Urinary bladder (tissue), 4 donors: ENCODE data around the gene ATP8B3. TPM values are rescaled to one million over a fixed set of nuclear protein-coding genes. Genes with fewer than 3 reads are reported as not detected.
"Not testable (repeated sequence)": the region's sequence is repeated elsewhere in the genome, so short reads cannot be mapped to it uniquely, and the experiment has no call there.

Source experiments
- DNase-seq: peaks from one replicate; pipeline ENCODE4 v3.0.0-alpha.2; 2015; ENCODE audit errors: extremely low spot score
- H3K27ac ChIP-seq: one replicate; pipeline ENCODE4 v1.5.1; 2013; ENCODE audit warnings: low read depth, mild to moderate bottlenecking, moderate library complexity
- H3K36me3 ChIP-seq: one replicate; pipeline ENCODE4 v1.6.1; 2013; ENCODE audit warnings: mild to moderate bottlenecking, moderate library complexity; ENCODE audit not compliant: insufficient read depth
- H3K4me1 ChIP-seq: one replicate; pipeline ENCODE4 v1.6.1; 2013; ENCODE audit warnings: mild to moderate bottlenecking, moderate library complexity; ENCODE audit not compliant: insufficient read depth
- H3K4me3 ChIP-seq: one replicate; pipeline ENCODE4 v1.5.1; 2013; ENCODE audit warnings: low read depth, low read length
- WGBS: extraction: QIAGEN DNeasy Blood & Tissue Kit; methylation state at CpG from one replicate; pipeline ENCODE4 v1.1.7; 2013; 5-methylcytosine and 5-hydroxymethylcytosine counted together
- polyA plus RNA-seq: library from polyadenylated mRNA; stranded (reverse); fragments of 200-250 nt; gene quantifications from one replicate; pipeline ENCODE4 v1.2.3, GENCODE V29; 2013
- total RNA-seq: library from RNA; depleted of rRNA; stranded (reverse); fragments of >200 nt; gene quantifications from one replicate; pipeline ENCODE4 v1.2.3, GENCODE V29; 2014
- donor health status: healthy with polysubstance abuse.
- donor health status: healthy.

ATP8B3 gene
- total and polyA plus RNA-seq, 2 donors = 1.4 to 1.6 TPM

- no peak for DNase-seq
- Histone ChIP-seq H3K36me3 (no peaks in the 10 kb centered on the region), H3K4me1 (no peaks in the 10 kb centered on the region), H3K4me3 (no peak overlapping the region), H3K27ac (no peak overlapping the region)
- WGBS = 83% methylated on average over 36 of the region's 36 CpGs
Observed at GRCh38 chr19:1799695-1800342, 12.3 kb downstream of the ATP8B3 start.

GRCh38 chr19:1797313-1797712, 14.8 kb downstream of the ATP8B3 start:
- not testable (repeated sequence) for H3K36me3 ChIP-seq, H3K27ac ChIP-seq, H3K4me3 ChIP-seq, DNase-seq, H3K4me1 ChIP-seq
- WGBS = 94% methylated on average over 7 of the region's 7 CpGs

DNA sequence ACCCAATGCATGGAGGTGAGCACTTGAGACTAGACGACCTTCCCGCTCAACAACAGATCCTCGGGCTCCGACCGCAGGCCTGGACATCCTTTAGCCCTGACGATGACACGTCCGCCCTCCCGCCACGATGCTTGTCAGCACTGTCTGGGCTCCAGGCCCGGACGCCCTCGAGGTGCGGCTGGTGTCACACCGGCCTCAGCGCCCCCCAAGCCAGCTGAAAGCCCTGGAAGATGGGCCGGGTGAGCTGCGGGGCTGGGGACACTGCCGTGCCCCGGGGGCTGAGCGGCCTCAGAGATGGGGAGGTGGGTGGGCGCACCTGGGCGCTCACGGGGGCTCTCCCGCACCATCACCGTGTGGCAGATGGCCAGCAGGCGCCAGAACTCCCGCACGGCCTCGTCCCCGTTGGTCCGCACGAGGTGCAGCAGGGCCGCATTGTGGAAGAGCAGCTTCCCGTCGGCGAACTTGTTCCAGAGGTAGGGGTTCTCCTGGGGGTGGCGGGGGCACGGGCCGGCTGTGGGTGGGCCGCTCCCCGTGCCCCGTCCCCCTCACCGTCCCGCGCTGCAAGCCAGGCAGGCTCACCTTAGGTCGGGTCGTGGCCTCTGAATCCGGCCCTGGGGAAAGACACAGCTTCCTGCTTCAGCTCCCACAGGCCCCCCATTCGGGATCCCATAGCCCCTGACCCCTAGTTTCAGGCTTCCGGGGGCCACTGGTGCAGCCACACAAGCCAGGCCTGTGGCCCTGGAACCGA, 15.5 kb downstream of the ATP8B3 start:
- Histone ChIP-seq H3K27ac (no peak overlapping the region), H3K4me3 (no peak overlapping the region), H3K4me1 (no peaks in the 10 kb centered on the region), H3K36me3 (no peaks in the 10 kb centered on the region)
- 69% methylated on average over 52 of the region's 52 CpGs for WGBS
- no peak for DNase-seq

DNA sequence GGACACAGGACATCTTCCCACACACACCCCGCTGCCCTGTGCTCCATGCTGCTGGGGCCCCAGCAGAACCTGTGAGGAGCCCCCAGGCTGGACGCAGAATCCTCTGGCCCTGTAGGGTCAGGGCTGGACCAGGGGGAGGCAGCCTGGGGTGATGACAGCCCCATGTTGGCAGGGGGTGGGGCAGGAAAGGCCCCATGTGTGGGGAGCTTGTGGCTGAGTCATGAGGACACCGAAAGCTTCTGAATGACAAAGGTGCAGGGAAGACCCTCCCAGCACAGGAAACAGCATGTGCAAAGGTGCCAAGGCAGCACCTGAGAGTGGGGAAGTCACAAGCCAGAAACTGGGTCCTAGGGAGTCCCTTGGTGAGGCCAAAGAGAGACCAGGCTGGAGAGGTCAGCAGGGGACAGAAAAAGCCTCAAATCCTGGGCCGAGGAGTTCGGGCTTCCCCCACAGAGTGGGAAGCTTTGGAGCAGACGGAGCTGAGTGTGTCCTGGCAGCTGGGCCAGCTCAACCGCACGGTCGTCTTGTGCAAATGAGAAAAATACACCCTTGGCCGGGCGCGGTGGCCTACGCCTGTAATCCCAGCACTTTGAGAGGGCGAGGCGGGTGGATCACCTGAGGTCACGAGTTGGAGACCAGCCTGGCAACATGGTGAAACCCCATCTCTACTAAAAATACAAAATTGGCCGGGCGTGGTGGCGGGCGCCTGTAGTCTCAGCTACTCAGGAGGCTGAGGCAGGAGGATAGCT, 17.5 kb downstream of the ATP8B3 start:
- H3K36me3 ChIP-seq = no peaks in the 10 kb centered on the region
- 72% methylated on average over 20 of the region's 20 CpGs for WGBS
- no peaks in the 10 kb centered on the region for H3K4me1 ChIP-seq
- no peak overlapping the region for H3K4me3 ChIP-seq
- no peak for DNase-seq
- no peak overlapping the region for H3K27ac ChIP-seq

DNA sequence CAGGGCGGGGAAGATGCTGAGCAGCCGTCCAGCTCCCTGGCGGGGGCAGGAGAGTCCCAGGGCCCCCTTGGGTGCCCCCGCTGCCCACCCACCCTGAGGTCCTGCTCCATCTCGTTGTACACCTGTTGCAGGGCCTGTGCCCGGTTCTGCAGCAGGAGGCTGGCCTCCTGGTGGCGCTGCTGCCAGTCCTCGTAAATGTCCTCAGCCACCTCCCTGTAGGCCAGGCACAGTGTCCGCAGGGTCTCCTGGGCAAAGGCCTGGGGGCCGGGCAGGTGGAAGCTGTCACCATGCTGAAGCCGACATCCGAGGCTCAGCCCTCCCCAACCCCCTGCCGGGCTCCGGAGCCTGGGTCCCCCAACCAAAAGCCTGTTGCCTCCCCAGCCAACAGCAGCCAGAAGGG, 20.2 kb downstream of the ATP8B3 start:
- WGBS = 73% methylated on average over 14 of the region's 14 CpGs
- DNase-seq = no peak

GRCh38 chr19:1790054-1790792, 21.9 kb downstream of the ATP8B3 start:
- Histone ChIP-seq H3K4me1 (no peaks in the 10 kb centered on the region), H3K36me3 (no peaks in the 10 kb centered on the region), H3K4me3 (no peak overlapping the region), H3K27ac (no peak overlapping the region)
- WGBS = 33% methylated on average over 7 of the region's 7 CpGs
- no peak for DNase-seq

More for the DNA sequence above, 20.2 kb downstream of the ATP8B3 start:
- no peaks in the 10 kb centered on the region for H3K36me3 ChIP-seq
- H3K4me1 ChIP-seq = no peaks in the 10 kb centered on the region
- H3K27ac ChIP-seq = no peak overlapping the region
- no peak overlapping the region for H3K4me3 ChIP-seq

GRCh38 chr19:1789261-1790041, 22.6 kb downstream of the ATP8B3 start:
- Histone ChIP-seq H3K36me3 (no peaks in the 10 kb centered on the region), H3K27ac (no peak overlapping the region), H3K4me1 (no peaks in the 10 kb centered on the region), H3K4me3 (no peak overlapping the region)
- DNase-seq = no peak
- 13% methylated on average over 59 of the region's 59 CpGs for WGBS

GRCh38 chr19:1787116-1787515, 25.0 kb downstream of the ATP8B3 start:
- WGBS = 72% methylated on average over 8 of the region's 8 CpGs
- H3K4me1 ChIP-seq = no peaks in the 10 kb centered on the region
- no peak overlapping the region for H3K27ac ChIP-seq
- H3K4me3 ChIP-seq = no peak overlapping the region
- no peak for DNase-seq
- H3K36me3 ChIP-seq = no peaks in the 10 kb centered on the region

DNA sequence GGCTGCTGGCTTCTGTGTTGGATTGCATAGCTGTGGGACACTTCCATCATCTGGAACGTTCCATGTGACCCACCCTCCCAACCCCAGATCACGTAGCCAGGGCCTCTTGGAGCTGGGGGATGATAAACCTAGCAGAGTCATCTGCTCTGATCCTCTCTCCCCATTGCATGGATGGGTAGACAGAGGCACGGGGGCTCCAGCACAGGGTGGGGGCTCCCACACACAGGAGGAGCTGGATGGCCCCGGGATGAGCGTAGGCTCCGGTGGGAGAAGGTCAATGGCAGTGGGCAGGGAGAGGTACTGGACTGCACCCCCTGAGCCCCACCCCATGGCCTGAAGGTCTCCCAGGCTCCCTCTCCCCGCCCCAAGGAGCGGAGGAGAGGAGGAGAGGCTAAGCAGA, 25.4 kb downstream of the ATP8B3 start:
- H3K4me1 ChIP-seq = no peaks in the 10 kb centered on the region
- H3K4me3 ChIP-seq = no peak overlapping the region
- H3K27ac ChIP-seq = no peak overlapping the region
- no peak for DNase-seq
- 86% methylated on average over 8 of the region's 8 CpGs for WGBS
- H3K36me3 ChIP-seq = no peaks in the 10 kb centered on the region

DNA sequence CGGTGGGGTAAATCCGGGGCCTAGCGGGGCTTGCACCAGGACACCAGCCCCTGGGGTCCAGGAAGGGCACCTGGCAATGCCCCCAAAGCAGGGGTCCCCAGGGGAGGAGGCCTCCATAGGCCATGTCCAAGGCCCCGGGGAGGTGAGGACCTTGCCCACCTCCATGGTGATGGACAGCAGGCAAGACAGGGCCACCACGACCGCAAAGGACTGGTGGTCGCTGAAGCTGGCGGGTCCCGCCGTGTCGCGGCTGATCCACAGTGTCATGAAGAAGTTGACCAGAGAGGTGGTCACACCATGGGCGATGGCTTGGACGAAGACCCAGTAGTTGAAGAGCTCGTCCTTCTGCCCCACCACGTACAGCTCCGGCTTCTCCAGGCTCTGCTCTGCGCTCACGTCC, 26.8 kb downstream of the ATP8B3 start:
- H3K4me3 ChIP-seq = no peak overlapping the region
- DNase-seq = no peak
- no peaks in the 10 kb centered on the region for H3K36me3 ChIP-seq
- no peaks in the 10 kb centered on the region for H3K4me1 ChIP-seq
- WGBS = 92% methylated on average over 19 of the region's 19 CpGs
- no peak overlapping the region for H3K27ac ChIP-seq

- Histone ChIP-seq H3K4me3 (no peak overlapping the region), H3K36me3 (no peaks in the 10 kb centered on the region), H3K27ac (no peak overlapping the region), H3K4me1 (no peaks in the 10 kb centered on the region)
- DNase-seq = no peak
- WGBS = 71% methylated on average over 9 of the region's 9 CpGs
Observed at GRCh38 chr19:1783874-1784273, 28.2 kb downstream of the ATP8B3 start.

DNA sequence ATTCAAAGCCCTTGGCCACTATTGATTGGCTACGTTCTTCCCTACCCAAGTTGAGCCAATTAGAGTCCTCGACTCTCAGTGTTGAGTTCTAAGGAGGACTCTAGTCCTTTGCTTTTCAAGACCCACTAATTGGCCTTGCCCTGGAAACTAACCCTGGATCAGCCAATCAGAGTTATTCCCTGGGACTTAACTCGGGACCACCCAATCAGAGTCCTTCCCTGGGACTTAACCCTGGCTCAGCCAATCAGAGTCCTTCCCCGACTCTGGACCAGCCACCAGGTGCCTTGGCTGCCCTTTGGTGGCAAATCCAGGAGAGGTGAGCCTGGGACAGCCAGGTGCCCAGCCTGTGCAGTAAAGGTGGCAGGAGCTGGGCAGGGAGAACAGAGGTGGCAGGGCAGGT, 28.7 kb downstream of the ATP8B3 start:
- WGBS = 87% methylated on average over 4 of the region's 4 CpGs

GRCh38 chr19:1782521-1782920, 29.6 kb downstream of the ATP8B3 start:
- WGBS = 77% methylated on average over 7 of the region's 7 CpGs
- Histone ChIP-seq H3K4me1 (no peaks in the 10 kb centered on the region), H3K4me3 (no peak overlapping the region), H3K36me3 (no peaks in the 10 kb centered on the region), H3K27ac (no peak overlapping the region)
- DNase-seq = no peak

More for the DNA sequence above, 28.7 kb downstream of the ATP8B3 start:
- Histone ChIP-seq H3K36me3 (no peaks in the 10 kb centered on the region), H3K4me3 (no peak overlapping the region), H3K4me1 (no peaks in the 10 kb centered on the region), H3K27ac (no peak overlapping the region)
- no peak for DNase-seq
